Astrocyte (in vitro differentiated cells and primary cell): Measurements from ENCODE around the gene ALK.

Experiments
- EZH2 ChIP-seq: IDR thresholded peaks from 2 replicates; pipeline ENCODE4 v1.6.1; 2012; ENCODE audit warnings: mild to moderate bottlenecking, low read length, inconsistent platforms; ENCODE audit not compliant: insufficient read depth
- TF ChIP-seq, protein P1 (sequence below): IDR thresholded peaks from 2 replicates; pipeline ENCODE4 v1.5.1; 2011; ENCODE audit warnings: low read depth, mild to moderate bottlenecking, inconsistent platforms, low read length, moderate library complexity; ENCODE audit not compliant: insufficient read depth

DNA sequence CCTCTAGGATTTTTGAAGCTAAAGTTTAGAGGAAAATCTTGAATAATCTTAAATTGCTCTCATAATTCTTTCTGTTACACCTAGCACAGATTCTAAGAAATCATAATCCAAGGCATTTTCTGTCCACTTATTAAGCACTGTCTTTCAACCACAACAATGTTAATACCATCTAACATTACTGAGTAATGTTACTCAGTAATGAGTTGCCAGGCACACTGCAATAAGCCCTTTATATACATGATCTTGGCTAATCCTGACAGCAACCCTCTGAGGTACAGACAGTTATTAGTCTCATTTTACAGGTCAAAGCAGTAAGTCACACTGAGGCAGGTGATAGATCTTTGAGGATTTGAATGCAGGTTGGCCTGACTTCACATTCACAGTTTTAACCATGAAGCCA lies 291.9 kb downstream of the ALK start:
- TF ChIP-seq, protein P1, sequence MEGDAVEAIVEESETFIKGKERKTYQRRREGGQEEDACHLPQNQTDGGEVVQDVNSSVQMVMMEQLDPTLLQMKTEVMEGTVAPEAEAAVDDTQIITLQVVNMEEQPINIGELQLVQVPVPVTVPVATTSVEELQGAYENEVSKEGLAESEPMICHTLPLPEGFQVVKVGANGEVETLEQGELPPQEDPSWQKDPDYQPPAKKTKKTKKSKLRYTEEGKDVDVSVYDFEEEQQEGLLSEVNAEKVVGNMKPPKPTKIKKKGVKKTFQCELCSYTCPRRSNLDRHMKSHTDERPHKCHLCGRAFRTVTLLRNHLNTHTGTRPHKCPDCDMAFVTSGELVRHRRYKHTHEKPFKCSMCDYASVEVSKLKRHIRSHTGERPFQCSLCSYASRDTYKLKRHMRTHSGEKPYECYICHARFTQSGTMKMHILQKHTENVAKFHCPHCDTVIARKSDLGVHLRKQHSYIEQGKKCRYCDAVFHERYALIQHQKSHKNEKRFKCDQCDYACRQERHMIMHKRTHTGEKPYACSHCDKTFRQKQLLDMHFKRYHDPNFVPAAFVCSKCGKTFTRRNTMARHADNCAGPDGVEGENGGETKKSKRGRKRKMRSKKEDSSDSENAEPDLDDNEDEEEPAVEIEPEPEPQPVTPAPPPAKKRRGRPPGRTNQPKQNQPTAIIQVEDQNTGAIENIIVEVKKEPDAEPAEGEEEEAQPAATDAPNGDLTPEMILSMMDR = no peak
- no peak for TF ChIP-seq EZH2
